Stimulated activated CD8-positive, alpha-beta memory T cell treated with anti-CD3 and anti-CD28 coated beads, Interleukin-4, amount 100 ng/mL, for 1 hour (primary cell): ENCODE results near the gene PPP2R5C.
"Not testable (repeated sequence)": the region's sequence is repeated elsewhere in the genome, so short reads cannot be mapped to it uniquely, and the experiment has no call there.

Experiments used
- DNase-seq, 2 donors: peaks; one replicate each; pipeline ENCODE4 v3.0.0-alpha.2; 2020; ENCODE audit warnings: low read depth in 2 of 2, low spot score in 1 of 2

PPP2R5C gene

DNA sequence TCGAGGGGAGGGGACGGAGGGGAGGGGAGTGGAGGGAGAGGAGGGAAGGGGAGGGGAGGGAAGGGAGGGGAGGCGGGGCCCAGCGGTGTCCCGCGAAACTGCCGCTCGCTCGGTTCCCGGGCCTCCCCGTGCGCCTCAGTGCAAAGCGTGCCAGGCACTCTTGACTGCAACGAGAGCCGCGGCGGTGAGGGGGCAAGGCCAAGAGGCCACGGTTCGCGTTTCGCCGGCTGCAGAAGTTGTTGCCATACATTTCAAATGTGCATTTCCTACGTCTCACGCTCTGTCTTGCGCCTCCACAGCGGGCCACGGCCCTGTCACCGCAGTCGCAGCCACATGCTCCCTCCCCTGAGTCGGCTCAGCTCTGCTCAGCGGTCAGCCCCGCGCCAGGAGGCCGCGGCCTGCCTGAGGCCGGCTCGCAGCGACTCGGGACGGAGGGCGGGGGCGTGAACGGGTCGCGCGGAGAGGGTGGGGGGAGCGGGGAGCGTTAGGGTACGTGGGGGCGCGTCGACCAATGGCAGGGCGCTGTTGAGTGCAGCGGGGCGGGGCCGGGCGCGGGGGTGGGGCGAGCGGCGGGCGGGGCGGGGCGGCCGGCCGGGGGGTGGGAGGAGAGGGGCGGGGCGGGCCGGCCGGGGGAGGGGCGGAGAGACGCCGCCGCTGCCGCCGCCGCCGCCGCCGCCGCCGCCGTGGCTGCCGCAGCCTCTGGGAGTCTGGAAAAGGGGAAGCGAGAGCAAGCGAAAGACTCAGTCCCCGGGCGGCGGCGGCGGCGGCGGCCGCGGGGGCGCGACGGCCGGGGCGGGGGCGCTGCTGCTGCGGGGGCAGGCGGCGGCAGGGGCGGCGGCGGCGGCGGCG, at the start of gene PPP2R5C:
PPP2R5C (plus strand) TSS at position 678 of the 849 bp plus-strand sequence. CDS start 185 bp downstream, outside the sequence.
- peak; percentile 76 to 82 for DNase-seq

DNA sequence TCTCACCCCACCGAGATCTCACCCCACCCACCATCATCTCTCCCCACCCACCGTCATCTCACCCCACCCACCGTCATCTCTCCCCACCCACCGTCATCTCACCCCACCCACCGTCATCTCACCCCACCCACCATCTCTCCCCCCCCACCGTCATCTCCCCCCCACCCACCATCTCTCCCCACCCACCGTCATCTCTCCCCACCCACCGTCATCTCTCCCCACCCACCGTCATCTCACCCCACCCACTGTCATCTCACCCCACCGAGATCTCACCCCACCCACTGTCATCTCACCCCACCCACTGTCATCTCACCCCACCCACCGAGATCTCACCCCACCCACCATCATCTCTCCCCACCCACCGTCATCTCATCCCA, 49.7 kb upstream of the PPP2R5C start:
- DNase-seq: not testable (repeated sequence)

DNA sequence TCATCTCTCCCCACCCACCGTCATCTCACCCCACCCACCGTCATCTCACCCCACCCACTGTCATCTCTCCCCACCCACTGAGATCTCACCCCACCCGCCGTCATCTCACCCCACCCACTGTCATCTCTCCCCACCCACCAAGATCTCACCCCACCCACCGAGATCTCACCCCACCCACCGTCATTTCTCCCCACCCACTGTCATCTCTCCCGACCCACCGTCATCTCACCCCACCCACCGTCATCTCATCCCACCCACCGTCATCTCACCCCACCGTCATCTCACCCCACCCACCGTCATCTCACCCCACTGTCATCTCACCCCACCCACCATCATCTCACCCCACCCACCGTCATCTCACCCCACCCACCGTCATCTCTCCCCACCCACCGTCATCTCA, 49.2 kb upstream of the PPP2R5C start:
- DNase-seq: not testable (repeated sequence)

DNA sequence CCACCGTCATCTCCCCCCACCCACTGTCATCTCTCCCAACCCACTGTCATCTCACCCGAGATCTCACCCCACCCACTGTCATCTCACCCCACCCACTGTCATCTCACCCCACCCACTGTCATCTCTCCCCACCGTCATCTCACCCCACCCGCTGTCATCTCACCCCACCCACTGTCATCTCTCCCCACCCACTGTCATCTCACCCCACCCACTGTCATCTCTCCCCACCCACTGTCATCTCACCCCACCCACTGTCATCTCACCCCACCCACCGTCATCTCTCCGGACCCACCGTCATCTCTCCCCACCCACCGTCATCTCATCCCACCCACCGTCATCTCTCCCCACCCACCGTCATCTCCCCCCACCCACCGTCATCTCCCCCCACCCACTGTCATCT, 48.4 kb upstream of the PPP2R5C start:
- DNase-seq: not testable (repeated sequence)

DNA sequence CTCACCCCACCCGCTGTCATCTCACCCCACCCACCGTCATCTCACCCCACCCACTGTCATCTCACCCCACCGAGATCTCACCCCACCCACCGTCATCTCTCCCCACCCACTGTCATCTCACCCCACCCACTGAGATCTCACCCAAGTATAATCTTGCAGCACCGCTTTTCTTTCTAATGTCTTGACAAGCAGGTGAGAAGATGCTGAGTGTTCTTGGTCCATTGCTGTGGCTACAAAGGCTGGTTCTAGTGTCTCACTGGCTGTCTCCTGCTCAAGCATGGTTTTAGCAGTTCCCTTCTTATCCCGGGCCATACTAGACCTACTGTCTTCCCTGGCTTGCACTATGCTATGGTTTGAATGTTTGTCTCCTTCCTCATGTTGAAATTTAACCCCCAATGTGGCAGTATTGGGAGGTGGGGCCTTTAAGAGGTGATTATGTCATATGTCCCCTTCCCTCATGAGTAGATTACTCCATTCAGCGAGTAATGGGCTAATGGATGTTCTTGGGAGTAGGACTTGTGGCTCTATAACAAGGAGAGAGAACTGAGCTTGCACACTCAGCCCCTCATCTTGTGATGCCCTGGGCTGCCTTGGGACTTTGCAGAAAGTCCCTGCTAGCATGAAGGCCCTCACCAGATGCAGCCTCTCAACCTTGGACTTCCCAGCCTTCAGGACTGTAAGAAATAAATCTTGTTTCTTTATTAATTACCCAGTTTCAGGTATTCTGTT, 47.7 kb upstream of the PPP2R5C start:
- no peak for DNase-seq

DNA sequence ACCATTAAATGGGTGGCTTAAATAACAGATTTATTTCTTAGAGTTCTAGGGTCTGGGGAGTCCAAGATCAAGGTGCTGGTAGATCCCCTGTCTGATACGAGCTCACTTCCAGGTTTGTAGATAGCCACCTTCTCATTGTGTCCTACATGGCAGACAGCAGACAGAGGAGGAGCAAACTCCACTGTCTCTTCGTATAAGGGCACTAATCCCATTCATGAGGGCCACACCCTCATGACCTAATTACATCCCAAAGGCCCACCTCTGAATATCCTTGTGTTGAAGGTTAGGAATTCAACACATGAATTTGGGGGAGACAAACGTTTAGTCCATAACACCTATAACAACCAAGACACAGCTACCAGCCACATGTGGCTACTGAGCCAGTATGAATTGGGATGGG, 47.1 kb upstream of the PPP2R5C start:
- DNase-seq: no peak

DNA sequence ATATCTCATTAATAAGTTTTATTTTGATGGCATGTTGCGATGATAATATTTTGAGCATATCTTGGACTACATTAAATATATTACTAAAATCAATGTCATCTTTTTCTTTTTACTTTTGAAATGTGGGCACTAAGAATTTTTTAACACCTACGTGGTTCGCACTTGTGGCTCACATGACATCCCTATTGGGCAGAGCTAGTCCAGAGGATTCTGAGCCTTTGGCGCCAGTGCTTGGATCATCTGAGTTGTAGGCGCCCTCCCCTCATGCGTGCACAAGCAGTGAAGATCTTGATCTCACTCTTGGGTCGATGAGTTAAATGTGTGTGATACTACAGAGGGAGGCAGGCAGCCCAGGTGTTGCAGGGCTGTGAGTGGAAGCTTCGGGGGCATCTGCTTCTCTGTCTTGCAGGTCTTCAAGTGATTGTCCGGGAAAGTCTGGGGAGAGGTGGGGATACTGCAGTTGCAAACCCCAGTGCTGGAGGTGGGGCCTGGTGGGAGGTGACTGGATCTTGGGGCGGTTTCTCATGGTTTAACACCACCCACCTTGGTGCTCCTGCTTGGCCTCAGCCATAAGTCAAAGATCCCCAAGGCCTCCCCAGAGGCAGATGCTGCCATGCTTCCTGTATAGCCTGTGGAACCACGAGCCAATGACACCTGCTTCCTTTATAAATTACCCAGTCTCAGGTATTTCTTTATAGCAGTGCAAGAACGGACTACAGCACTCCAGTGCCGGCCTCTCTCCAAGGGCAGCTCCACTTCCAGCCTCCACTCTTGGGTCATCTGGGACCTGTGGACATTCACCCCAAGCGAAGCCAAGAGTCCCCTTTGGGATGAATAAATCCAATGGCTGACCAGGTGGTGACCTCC, 46.1 kb upstream of the PPP2R5C start:
- DNase-seq: no peak

DNA sequence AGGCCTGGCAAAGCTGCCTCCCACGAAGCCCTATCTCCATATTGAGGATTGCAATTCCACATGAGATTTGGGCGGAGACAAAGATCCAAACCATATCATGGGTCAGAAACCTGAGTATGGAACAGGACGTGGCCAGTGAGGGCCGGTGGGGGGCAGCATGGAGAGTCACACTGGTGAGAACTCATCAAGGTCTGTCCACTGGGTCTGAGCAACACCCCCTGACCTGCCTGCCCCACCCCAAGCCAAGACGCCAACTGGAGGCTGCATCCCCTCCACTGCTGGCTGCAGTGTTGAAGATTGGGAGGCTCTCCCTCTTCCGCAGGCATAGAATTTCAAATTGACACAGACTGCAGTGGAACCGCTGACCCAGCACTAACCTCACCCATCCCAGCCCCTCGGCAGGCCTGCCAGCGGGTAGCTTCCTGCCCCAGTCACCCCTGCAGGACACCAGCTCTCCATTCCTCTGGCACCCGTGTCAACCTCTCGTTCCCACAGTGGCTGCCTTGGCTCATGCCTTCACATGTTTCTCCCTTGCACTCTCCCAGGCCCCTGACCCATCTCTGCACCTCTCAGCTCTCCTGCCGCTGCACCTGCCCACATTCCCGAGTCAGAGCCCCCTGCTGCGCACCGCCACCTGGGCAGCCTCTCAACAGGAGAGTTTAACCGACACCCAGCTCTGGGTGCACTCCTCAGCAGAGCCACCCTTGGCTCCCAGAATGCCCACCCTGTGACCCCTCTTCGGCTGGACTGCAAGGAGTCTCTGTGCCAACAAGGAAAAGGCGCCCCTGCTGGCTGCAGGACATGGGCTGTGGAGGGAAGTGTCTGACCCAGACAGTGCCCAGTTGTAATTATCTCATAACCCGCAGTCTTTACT, 45.2 kb upstream of the PPP2R5C start:
- no peak for DNase-seq

DNA sequence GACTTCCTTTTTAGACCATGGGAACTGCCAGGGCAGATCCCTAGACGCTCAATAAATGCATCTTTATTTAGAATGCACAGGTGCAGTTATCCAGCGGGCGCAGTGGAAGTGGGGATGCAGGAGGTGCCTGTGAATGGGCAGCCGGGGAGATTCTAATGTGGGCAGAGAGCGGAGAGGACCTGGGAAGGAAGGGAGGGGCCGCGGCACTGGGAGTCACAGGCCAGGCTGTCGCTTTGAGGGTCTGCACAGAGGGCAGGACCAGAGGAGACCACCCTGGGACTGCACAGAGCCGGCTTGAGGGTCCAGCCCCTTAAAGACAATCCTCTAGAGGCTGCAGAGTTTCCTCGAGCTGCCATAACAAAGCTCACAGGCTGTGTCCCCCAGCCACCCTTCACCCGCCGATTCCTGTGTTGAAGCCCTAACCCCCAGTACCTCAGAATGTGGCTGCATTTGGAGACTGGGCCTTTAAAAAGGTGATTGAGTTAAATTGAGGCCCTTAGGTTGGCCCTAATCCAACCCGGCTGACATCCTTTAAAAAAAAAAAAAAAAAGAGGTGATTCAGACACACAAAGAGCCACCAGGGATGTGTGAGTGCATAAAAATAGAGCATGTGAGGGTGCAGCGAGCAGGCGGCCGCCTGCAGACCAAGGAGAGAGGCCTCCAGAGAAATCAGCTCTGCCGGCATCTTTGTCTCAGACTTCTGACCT, 44.4 kb upstream of the PPP2R5C start:
- no peak for DNase-seq

DNA sequence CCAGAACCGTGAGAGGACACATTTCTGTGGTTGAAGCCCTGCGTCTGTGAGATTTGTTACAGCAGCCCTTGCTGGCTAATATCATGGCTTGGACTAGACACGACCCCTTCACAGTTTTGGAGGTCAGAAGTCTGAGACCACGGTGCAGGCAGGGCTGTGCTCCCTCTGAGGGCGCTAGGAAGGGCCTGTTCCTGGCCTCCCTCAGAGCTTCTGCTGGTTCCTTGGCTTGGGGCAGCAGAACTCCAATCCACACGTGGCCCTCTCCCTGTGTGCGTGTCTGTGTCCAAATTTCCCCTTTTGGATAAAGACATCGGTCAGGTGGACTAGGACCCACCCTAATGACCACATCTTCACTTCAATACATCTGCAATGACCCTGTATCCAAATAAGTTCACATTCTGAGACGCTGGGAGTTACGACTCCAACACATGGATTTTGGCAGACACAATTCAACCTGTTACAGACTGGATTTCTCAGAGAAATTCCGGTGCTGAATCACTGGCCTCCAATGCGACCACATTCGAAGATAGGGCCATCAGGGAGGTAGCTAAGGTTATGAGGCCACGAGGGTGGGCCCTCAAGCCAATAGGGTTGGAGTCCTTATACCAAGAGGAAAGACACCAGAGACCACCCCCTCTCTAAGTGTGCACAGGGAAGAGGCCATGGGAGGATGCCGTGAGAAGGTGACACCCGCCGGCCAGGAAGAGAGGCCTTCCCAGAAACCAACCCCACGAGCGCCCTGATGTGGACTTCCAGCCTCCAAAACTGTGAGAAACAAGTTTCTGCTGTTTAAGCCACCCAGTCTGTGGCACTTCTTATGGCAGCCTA, 43.6 kb upstream of the PPP2R5C start:
- no peak for DNase-seq

DNA sequence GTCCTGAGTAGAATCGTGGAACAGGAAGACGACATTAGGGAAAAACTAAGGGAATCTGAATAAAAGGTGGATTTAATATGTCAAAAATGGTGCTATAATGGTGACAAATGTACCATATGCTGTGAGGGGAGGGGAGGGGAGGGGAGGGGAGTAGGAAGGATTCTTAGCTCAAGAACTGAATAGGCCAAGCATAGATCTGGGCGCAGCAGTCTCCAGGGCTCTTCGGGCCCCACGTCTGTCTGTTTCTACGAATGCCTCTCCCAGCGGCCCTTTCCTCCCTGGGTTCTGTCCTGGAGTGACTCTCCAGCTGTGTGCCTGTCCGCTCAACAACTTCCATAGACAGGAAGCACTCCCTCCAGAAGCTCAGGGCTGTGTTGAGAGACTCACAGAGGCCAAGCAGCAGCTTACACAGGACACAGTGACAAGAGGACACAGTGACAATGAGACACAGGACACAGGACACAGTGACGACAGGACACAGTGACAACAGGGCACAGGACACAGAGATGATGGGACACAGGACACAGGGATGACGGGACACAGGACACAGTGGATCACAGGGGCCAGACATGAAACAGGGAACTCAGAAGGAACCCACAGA, 42.4 kb upstream of the PPP2R5C start:
- DNase-seq: no peak

DNA sequence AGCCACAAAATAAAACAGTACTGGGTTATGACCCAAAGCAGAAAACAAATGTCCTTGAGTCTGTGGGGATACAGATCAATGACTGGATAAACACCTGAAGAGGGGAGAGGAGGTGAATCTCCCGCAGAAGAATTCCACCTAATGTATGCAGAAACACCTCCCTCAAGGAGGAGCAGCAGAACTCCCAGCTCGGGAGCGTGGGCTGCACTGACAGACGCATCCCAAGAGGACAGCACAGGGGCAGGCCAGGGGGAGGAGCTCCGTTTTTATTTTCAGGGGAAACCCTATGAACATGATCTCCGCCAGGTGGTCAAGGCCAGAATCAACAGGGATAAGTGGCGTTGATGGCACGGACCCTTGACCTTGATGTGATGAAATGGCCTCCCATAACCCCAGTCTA, 41.8 kb upstream of the PPP2R5C start:
- no peak for DNase-seq

DNA sequence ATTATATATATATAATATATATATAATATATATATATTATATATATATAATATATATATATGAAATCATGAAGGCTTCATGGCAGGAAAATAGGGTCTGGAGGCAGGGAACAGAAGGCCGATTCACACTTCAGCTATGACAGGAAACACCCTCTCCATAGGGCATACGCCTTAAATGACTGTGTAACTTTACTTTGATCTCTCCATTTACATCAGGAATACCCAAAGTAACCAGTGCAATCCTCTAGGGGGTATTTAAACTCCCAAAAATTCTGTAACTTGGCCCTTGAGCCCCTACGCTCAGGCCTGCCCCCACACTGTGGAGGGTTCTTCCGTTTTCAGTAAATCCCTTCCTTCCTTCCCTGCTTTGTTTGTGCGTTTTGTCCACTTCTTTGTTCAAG, 40.4 kb upstream of the PPP2R5C start:
- DNase-seq: no peak

DNA sequence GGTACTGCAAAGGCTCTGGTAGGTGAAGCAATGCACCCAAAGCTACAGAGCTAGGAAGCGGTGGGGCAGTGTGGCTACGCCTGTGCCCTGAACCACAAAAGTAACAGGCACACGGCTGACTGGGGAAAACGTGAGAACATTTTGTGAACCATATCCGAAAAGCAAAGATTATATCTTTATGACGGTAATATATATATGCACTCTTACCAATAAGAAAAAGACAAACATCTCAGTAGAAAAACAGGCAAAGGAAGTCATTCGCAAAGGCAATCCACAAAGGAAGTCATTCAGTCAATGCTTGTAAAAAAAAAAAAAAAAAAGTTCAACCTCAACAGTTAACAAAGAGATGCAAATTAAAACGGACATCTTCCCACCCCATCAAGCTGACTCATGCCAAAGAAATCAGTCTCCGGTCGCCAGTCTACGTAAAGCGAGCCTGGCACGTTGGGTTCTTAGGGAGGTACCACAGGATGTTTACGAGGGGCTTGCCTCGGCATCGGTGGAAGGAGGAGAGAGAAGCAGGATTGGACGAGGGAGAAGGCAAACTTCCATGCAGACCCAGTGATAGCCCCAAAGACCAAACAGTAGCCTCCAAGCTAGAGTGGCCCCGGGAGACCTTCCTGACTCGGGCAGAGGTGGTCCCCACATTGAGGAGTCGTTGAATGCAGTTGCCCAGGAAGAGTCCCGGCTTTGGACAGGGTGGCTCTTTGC, 39.4 kb upstream of the PPP2R5C start:
- DNase-seq: peak; percentile 43 to 58

DNA sequence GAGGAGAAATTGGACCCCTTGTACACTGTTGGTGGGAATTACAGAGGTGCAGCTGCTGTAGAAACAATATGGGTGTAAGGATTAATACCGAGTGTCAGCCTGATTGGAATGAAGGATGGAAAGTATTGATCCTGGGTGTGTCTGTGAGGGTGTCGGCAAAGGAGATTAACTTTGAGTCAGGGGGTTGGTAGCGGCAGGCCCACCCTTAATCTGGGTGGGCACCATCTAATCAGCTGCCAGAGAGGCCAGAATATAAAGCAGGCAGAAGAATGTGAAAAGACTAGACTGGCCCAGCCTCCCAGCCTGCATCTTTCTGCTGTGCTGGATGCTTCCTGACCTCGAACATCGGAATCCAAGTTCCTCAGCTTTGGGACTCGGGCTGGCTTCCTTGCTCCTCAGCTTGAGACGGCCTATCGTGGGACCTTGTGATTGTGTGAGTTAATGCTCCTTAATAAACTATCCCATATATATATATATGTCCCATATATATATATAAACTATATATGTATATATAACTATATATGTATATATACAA, 38.4 kb upstream of the PPP2R5C start:
- no peak for DNase-seq

DNA sequence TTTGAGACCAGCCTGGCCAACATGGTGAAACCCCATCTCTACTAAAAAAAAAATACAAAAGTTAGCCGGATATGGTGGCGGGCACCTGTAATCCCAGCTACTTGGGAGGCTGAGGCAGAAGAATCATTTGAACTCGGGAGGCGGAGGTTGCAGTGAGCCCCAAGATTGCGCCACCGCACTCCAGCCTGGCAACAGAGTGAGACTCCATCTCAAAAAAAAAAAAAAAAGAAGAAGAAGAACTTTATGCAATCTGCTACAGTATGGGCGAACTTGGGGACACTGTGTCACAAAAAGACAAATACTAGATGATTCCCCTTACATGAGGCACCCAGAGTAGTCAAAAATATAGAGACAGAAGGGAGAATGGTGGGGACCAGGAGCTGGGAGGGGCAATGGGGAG, 35.9 kb upstream of the PPP2R5C start:
- not testable (repeated sequence) for DNase-seq

DNA sequence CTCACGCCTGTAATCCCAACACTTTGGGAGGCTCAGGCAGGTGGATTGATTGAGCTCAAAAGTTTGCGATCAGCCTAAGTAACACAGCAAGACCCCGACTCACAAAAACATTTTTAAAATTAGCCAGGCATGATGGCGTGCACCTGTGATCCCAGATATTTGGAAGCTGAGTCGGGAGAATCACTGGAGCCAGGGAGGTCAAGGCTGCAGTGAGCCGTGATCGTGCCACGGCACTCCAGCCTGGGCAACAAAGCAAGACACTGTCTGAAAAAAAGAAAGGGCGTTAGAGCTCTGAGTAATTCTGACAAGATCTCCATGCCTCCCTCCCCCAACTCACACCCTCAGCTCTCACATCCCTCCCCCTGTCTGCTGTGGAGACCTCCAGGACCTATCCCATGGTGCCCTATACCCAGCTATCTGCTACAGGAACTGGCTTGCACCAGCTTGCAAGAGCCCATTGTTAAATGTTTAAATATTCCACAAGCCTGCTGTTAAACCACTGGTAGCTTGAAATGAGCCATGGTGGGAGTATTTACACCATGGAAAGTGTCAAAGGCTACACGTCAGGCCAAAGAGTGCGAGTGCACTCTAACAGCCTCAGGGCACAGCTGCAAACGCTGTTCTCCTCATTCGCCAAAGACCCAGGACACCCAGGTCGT, 35.1 kb upstream of the PPP2R5C start:
- no peak for DNase-seq
